Mammary epithelial cell (primary cell): ENCODE measurements around the gene CD180.
"Not testable (repeated sequence)": the region's sequence is repeated elsewhere in the genome, so short reads cannot be mapped to it uniquely, and the experiment has no call there.

Experiments
- EZH2 ChIP-seq: IDR thresholded peaks from 2 replicates; pipeline ENCODE4 v1.6.1; 2012; ENCODE audit warnings: low read length, inconsistent platforms, borderline replicate concordance
- TF ChIP-seq, protein P1 (sequence below), 2 donors: IDR thresholded peaks in 1 of 2; conservative IDR thresholded peaks in 1 of 2; 2 replicates each; pipeline ENCODE4 v1.5.1; 2011 to 2012; ENCODE audit warnings: inconsistent platforms in 2 of 2, low read length in 2 of 2, mild to moderate bottlenecking in 2 of 2, control low read depth in 1 of 2, low read depth in 1 of 2; ENCODE audit not compliant: insufficient read depth in 1 of 2; ENCODE audit errors: extremely low read depth in 1 of 2

DNA sequence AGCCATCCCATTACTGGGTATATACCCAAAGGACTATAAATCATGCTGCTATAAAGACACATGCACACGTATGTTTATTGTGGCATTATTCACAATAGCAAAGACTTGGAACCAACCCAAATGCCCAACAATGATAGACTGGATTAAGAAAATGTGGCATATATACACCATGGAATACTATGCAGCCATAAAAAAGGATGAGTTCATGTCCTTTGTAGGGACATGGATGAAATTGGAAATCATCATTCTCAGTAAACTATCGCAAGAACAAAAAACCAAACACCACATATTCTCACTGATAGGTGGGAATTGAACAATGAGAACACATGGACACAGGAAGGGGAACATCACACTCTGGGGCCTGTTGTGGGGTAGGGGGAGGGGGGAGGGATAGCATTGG lies 23.2 kb downstream of the CD180 start:
- TF ChIP-seq, protein P1, sequence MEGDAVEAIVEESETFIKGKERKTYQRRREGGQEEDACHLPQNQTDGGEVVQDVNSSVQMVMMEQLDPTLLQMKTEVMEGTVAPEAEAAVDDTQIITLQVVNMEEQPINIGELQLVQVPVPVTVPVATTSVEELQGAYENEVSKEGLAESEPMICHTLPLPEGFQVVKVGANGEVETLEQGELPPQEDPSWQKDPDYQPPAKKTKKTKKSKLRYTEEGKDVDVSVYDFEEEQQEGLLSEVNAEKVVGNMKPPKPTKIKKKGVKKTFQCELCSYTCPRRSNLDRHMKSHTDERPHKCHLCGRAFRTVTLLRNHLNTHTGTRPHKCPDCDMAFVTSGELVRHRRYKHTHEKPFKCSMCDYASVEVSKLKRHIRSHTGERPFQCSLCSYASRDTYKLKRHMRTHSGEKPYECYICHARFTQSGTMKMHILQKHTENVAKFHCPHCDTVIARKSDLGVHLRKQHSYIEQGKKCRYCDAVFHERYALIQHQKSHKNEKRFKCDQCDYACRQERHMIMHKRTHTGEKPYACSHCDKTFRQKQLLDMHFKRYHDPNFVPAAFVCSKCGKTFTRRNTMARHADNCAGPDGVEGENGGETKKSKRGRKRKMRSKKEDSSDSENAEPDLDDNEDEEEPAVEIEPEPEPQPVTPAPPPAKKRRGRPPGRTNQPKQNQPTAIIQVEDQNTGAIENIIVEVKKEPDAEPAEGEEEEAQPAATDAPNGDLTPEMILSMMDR (conservative IDR thresholded peaks at IDR 0.05 in 1 of 2, IDR thresholded peaks at IDR 0.05 in 1 of 2; ENCODE audit: extremely low read depth in 1 of 2, insufficient read depth in 1 of 2, low read depth in 1 of 2, low read length in 2 of 2), result not testable (repeated sequence)
- TF ChIP-seq EZH2, result not testable (repeated sequence)
